HG02588 (cell line): ENCODE data around the gene UTP25.

Experiments used
- ATAC-seq: cut with Tn5 transposase; IDR thresholded peaks from one replicate; pipeline ENCODE4 v1.9.1; 2021; ENCODE audit warnings: mild to moderate bottlenecking, moderate library complexity; ENCODE audit not compliant: unreplicated experiment

Gene UTP25

DNA sequence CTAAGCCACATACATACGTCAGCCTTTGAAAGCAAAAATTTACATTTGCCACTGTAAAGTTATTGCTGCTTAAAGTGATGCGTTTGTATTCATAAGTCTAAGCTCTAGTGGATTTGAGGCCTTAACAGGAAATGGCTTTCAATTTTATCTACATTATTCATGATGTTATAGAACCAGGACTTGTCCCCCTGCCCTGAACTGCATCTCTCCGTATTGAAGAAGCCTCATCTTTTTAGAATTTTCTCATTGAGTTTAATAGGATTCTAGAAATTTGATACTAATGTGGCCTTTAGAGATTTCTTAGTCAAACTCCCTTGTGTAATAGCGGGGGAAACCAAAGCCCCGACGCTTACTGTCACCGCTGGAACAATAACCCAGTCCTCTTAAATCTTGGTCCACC lies 9.9 kb downstream of the UTP25 start:
- no peak for ATAC-seq

- ATAC-seq, result no peak
Observed at GRCh38 chr1:209838537-209838936, 10.8 kb downstream of the UTP25 start.

- ATAC-seq, result no peak
Observed at GRCh38 chr1:209839875-209840546, 12.2 kb downstream of the UTP25 start.

GRCh38 chr1:209840611-209841010 lies 12.8 kb downstream of the UTP25 start:
- no peak for ATAC-seq

- ATAC-seq, result no peak
Observed at GRCh38 chr1:209844695-209845407, 17.1 kb downstream of the UTP25 start.

- ATAC-seq, result no peak
Observed at GRCh38 chr1:209845408-209845725, 17.6 kb downstream of the UTP25 start.

- ATAC-seq, result no peak
Observed at GRCh38 chr1:209849388-209849787, 21.6 kb downstream of the UTP25 start.

- ATAC-seq, result no peak
Observed at GRCh38 chr1:209850342-209850979, 22.7 kb downstream of the UTP25 start.

- ATAC-seq, result no peak
Observed at GRCh38 chr1:209853676-209854075, 25.9 kb downstream of the UTP25 start.

DNA sequence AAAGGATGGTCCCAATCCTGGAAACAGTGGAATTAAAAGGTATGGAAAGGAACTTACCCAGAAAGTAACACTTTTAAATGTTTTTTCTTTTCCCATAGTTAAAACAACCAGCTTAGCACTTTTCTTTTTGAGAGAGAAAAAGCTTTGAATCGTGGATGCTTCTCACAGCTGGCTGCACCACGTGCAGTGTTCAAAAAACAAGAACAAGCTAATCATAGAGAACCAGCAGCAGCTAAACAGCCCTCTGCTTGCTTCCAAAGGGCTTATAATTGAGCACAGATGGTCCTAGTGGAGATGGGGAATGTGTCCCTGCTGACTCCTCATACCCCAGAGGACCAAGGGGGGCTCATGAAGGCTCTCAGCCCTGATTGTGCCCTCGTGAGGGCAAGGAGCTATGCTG lies 26.4 kb downstream of the UTP25 start:
- ATAC-seq, result no peak

DNA sequence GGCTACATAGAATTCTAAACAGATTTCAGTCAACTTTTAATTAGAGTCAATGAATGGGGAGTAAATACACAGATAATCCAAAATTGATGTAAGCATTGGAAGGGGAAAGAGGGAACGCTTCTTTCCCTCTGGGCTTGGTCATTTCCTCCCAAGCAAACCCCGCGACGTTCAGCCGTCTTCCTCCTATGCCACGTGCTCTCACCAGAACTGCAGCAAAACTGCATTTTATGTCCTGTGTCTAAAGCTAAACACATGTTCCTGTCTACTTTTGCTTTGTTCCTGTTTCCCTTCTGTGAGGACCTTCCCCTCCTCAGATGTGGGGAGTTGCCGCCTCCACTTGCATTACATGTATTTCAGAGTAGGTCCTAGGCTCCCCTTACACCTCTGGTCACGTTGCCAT lies 27.2 kb downstream of the UTP25 start:
- no peak for ATAC-seq

- no peak for ATAC-seq
Observed at GRCh38 chr1:209855623-209856022, 27.9 kb downstream of the UTP25 start.

DNA sequence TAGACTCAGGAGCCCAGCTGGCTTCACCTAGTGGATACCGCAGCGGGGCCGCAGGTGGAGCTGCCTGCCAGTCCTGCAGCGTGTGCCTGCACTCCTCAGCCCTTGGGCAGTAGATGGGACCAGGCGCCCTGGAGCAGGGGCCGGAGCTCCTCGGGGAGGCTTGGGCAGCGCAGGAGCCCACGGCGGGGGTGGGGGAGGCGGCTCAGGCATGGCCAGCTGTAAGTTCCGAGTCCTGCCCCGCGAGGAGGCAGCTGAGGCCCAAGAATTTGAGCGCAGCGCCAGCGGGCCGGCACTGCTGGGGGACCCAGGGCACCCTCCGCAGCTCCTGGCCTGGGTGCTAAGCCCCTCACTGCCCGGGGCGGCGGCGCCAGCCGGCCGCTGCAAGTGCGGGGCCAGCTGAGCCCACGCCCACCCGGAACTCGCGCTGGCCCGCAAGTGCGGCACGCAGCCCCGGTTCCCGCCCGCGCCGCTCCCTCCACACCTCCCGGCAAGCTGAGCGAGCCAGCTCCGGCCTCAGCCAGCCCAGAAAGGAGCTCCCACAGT lies 30.9 kb downstream of the UTP25 start:
- ATAC-seq, result no peak

GRCh38 chr1:209860293-209860881 lies 32.6 kb downstream of the UTP25 start:
- peak; percentile 90 for ATAC-seq

DNA sequence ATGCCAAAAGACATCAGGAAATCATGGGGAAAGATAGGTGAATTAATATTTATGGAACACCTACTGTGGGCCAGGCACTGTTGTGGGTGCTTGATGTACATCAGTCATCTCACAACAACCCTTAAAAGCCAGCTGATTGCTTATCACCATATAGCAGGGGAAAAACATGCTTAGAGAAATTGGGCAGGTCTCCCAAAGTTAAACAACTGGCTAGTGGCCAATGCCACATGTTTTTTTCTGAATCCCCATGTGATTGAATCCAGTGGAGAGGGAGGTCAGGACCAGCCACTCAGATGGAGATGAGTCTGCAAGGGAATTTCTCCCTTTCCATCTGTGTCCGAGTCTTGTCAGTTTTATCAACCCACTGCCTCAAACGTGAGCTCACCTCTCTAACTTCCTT lies 33.5 kb downstream of the UTP25 start:
- no peak for ATAC-seq

DNA sequence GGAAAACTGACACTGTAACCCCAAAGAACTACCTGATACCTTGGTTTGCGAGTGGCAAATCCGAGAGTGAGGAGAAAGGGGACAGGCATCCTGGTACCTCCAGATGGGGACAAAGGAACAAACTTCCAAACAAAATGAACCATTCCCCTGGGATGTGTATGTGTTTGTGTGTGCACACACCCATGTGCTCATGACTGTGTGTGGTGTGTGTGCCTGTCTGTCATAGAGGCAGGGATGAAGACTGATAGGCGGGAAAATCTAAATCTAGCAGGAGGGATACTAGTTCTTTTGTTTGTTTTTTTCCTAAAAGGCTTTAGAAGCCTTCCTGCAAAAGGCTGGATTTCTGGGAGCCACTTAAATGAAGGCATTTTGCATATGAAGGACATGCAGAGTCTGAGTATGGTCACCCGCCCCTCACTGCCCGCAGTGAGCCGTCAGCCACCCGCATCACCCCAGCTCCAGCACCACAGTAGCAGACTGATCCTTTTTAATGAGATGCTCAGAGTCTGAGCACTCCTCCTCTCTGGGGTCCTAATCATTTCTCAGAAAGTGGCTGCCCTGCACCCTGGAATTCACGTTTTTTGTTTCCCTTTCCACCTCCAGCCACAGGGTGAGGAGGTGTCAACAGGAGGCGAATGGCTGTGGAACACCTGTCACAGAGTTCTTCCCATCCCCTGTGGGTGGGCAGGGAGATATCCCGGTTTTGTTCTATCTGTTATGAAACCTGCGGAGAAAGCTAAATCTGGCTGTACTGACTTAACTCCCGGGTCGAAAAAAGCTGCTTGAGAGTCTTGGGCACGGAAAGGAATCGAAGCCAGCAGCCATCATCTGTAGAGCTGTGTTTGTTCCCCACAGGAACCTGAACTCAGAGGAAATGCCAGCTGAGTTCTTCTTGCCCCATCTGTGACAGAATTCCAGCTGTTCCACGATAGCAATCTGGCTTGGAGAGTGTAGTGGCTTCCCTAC lies 34.9 kb downstream of the UTP25 start:
- no peak for ATAC-seq

GRCh38 chr1:209863766-209864485 lies 36.2 kb downstream of the UTP25 start:
- ATAC-seq, result no peak

DNA sequence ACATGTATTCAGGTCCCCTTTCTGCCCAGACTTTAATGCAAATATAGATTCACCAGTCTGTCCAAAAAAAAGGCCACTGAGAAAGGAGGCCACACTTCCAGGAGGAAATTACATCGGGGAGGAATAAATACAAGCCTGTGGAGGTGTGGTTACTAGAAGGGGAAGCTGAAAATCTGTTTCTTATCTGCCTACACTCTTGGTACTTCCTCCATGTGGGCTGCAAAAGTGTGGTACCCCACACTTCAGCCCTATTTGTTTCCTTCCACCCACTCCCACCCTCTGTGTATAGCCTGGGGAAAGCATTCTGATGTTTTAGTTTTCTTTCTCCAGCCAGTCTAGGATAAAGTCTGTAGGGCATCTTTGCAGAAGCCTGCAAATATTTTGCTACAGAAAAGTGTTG lies 38.4 kb downstream of the UTP25 start:
- ATAC-seq, result no peak

- no peak for ATAC-seq
Observed at GRCh38 chr1:209869291-209870149, 41.7 kb downstream of the UTP25 start.
